Umbilical cord (tissue), 2 donors: Measurements from ENCODE around the gene SCAND1. TPM values are rescaled to one million over a fixed set of nuclear protein-coding genes. Genes with fewer than 3 reads are reported as not detected.

Experiments
- DNase-seq: peaks from one replicate; pipeline ENCODE4 v3.0.0-alpha.2; 2015; ENCODE audit warnings: low spot score
- total RNA-seq: library from RNA; depleted of rRNA; stranded (reverse); fragments of >200 nt; gene quantifications from one replicate; pipeline ENCODE4 v1.2.3, GENCODE V29; 2014; ENCODE audit warnings: low replicate concordance; ENCODE audit not compliant: insufficient read depth

Gene SCAND1
- total RNA-seq, 1 donor from 2014 or later, result 21.4 TPM

- DNase-seq, result no peak
Observed at GRCh38 chr20:35907017-35907701, 47.1 kb downstream of the SCAND1 start.

GRCh38 chr20:35904982-35905663, 49.2 kb downstream of the SCAND1 start:
- DNase-seq, result no peak

- DNase-seq, result no peak
Observed at GRCh38 chr20:35903843-35904242, 50.5 kb downstream of the SCAND1 start.

Other genes with a start within 250 kb of the SCAND1 start
- 460 TPM for gene RBM39, start 212.2 kb downstream of the SCAND1 start, total RNA-seq
- gene PHF20, start 182.5 kb downstream of the SCAND1 start, total RNA-seq, result 58.5 TPM
- gene CNBD2, start 14.1 kb upstream of the SCAND1 start, total RNA-seq, result 0.48 TPM
- gene EPB41L1, start 200.2 kb upstream of the SCAND1 start, total RNA-seq, result 7.5 TPM